ENCODE results near the gene TSC1. TPM values are rescaled to one million over a fixed set of nuclear protein-coding genes. Genes with fewer than 3 reads are reported as not detected.

The TSC1 gene
- total RNA-seq, 1 donor from 2014 or later: 50.9 TPM

DNA sequence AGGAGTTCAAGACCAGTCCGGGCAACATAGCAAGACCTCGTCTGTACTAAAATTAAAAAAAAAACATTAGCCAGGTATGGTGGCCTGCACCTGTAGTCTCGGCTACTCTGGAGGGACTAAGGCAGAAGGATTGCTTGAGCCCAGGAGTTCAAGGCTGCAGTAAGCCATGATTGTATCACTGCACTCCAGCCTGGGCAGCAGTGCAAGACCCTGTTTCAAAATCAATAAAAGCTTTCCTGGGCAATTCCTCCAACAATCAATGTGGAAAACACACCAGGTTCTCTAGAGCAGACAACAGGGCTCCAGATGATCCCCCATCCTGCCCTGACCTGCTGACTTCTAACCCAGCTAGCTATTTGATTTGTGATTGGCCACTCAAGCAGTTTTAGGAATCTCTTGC lies 67.6 kb downstream of the TSC1 start:
- H3K27me3 Mint-ChIP-seq (ENCODE audit: low read depth): peaks cover 5% of the 10 kb centered on the region
- TF ChIP-seq, protein P1, sequence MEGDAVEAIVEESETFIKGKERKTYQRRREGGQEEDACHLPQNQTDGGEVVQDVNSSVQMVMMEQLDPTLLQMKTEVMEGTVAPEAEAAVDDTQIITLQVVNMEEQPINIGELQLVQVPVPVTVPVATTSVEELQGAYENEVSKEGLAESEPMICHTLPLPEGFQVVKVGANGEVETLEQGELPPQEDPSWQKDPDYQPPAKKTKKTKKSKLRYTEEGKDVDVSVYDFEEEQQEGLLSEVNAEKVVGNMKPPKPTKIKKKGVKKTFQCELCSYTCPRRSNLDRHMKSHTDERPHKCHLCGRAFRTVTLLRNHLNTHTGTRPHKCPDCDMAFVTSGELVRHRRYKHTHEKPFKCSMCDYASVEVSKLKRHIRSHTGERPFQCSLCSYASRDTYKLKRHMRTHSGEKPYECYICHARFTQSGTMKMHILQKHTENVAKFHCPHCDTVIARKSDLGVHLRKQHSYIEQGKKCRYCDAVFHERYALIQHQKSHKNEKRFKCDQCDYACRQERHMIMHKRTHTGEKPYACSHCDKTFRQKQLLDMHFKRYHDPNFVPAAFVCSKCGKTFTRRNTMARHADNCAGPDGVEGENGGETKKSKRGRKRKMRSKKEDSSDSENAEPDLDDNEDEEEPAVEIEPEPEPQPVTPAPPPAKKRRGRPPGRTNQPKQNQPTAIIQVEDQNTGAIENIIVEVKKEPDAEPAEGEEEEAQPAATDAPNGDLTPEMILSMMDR (conservative IDR thresholded peaks at IDR 0.05): no peak

DNA sequence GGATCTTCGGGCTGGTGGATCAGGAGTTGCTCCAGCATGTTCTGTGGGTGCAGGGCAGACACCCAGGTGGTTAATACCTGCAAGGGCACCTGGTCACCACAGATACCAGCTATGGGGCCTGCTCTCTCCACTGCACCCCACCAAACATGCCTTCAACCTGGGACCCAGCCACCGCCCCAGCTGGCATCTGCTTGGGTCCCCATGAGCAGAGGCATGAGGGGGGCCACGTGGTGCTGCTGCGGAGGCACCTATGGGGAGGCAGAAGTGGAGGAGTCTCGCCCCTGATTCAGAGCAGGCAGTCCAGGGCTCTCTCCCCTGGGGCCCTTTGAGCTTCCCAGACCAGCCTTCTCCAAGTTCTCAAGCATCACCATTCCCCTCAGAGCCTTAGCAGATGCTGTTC lies 69.3 kb downstream of the TSC1 start:
- Mint-ChIP-seq H3K27ac (ENCODE audit: unreplicated experiment) (no peak overlapping the region), H3K4me1 (peaks cover 5% of the 10 kb centered on the region), H3K9me3 (no peaks in the 10 kb centered on the region), H3K4me3 (peak overlapping the region; percentile 80), H3K36me3 (ENCODE audit: low read depth) (no peaks in the 10 kb centered on the region), H3K27me3 (ENCODE audit: low read depth) (peaks cover 9% of the 10 kb centered on the region)
- no peak for DNase-seq (ENCODE audit: low read depth, low spot score)
- TF ChIP-seq, protein P1 (conservative IDR thresholded peaks at IDR 0.05): no peak

More for the DNA sequence above, 67.6 kb downstream of the TSC1 start:
- no peak for DNase-seq (ENCODE audit: low read depth, low spot score)
- Mint-ChIP-seq H3K27ac (ENCODE audit: unreplicated experiment) (no peak overlapping the region), H3K4me1 (peaks cover 5% of the 10 kb centered on the region), H3K4me3 (peak overlapping the region; percentile 80), H3K9me3 (no peaks in the 10 kb centered on the region), H3K36me3 (ENCODE audit: low read depth) (no peaks in the 10 kb centered on the region)

DNA sequence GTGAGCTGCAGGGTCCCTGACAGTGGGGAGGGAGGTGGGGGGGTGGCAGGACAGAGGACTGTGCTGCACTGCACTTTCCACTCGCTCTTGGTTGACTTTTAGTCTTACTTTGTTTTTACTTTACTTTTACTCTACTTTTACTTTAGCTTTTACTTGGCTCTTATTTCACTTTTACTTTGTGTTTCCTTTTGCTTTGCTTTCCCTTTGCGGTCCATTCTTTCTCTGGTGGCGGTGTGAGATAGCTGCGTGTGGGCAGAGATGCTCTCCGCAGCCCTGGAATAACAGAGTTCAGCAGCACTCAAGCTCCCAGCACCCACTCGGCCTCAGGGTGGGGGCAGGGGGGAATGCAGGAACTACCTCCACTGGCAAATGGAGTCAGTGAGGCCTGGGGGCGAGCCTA lies 71.0 kb downstream of the TSC1 start:
- TF ChIP-seq, protein P1 (conservative IDR thresholded peaks at IDR 0.05): no peak
- H3K27ac Mint-ChIP-seq (ENCODE audit: unreplicated experiment): no peak overlapping the region
- no peaks in the 10 kb centered on the region for H3K36me3 Mint-ChIP-seq (ENCODE audit: low read depth)
- no peaks in the 10 kb centered on the region for H3K9me3 Mint-ChIP-seq
- no peaks in the 10 kb centered on the region for H3K4me1 Mint-ChIP-seq
- H3K4me3 Mint-ChIP-seq: no peak overlapping the region
- no peak for DNase-seq (ENCODE audit: low read depth, low spot score)
- peaks cover 9% of the 10 kb centered on the region for H3K27me3 Mint-ChIP-seq (ENCODE audit: low read depth)

DNA sequence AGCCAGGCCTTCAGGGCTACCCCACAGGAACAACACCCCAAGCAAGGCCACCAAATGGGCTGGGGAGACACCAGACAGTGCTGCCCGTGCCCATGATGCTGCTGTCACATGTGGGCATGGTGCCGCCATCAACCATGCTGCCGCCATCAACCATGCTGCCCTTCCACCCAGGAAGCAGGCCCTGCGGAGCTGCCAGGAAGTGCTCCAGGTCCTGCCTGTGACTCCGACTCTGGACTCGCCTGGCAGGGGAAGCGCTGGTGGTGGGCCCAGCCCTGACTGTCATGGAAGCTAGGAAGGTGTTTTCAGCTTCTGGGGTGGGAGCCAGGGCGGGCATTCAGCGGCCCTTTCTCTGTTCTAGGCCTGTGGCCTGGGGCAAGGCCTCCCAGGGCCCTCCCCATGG lies 75.2 kb downstream of the TSC1 start:
- H3K4me3 Mint-ChIP-seq: peak overlapping the region; percentile 34
- no peaks in the 10 kb centered on the region for H3K9me3 Mint-ChIP-seq
- no peak overlapping the region for H3K27ac Mint-ChIP-seq (ENCODE audit: unreplicated experiment)
- TF ChIP-seq, protein P1 (conservative IDR thresholded peaks at IDR 0.05): no peak
- no peaks in the 10 kb centered on the region for H3K36me3 Mint-ChIP-seq (ENCODE audit: low read depth)
- H3K27me3 Mint-ChIP-seq (ENCODE audit: low read depth): peaks cover 4% of the 10 kb centered on the region
- H3K4me1 Mint-ChIP-seq: no peaks in the 10 kb centered on the region
- DNase-seq (ENCODE audit: low read depth, low spot score): no peak

DNA sequence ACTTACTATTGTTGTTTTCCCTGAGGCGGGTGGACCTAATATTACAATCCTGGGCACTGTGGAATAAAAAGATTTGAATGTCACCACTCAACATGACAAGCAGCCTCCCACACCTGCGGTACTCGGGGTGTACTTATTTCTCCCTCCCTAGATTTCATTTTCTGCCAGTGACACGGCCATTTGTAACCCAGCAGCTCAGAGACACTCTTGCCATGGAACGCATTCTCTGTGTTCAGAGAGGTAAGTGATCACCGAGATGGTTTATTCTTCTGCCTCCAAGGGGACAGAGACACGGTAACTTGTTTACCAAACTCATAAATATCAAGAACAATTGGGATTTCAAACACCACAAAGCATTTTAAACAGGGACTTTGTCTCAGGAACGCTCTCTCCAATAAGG lies 77.5 kb downstream of the TSC1 start:
- H3K36me3 Mint-ChIP-seq (ENCODE audit: low read depth): no peaks in the 10 kb centered on the region
- H3K4me1 Mint-ChIP-seq: peaks cover 4% of the 10 kb centered on the region
- H3K9me3 Mint-ChIP-seq: no peaks in the 10 kb centered on the region
- H3K4me3 Mint-ChIP-seq: no peak overlapping the region
- peak overlapping the region; percentile 7 for H3K27ac Mint-ChIP-seq (ENCODE audit: unreplicated experiment)
- DNase-seq (ENCODE audit: low read depth, low spot score): no peak
- peaks cover 4% of the 10 kb centered on the region for H3K27me3 Mint-ChIP-seq (ENCODE audit: low read depth)
- TF ChIP-seq, protein P1 (conservative IDR thresholded peaks at IDR 0.05): no peak

DNA sequence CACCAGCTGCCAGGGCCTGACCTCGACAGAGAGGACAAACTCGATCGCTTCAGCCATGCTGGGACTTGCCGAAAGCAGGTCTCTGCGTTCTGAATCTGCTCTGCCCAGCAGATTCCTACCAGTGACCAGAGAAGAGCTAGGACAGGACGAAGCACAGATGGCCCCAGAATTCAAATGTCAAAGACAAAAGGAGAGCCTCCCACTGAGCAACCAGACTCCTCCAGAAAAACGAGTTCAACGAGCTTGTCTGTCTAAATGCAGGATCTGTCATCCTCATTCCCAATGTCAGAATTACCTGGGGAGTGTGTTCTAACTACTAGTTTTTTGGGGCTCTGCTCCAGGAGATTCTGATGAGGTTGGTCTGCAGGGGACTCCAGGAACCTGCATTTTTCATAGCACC lies 79.7 kb downstream of the TSC1 start:
- Mint-ChIP-seq H3K36me3 (ENCODE audit: low read depth) (no peaks in the 10 kb centered on the region), H3K4me1 (peaks cover 4% of the 10 kb centered on the region), H3K27me3 (ENCODE audit: low read depth) (no peaks in the 10 kb centered on the region), H3K4me3 (no peak overlapping the region), H3K27ac (ENCODE audit: unreplicated experiment) (no peak overlapping the region), H3K9me3 (no peaks in the 10 kb centered on the region)
- DNase-seq (ENCODE audit: low read depth, low spot score): no peak
- TF ChIP-seq, protein P1 (conservative IDR thresholded peaks at IDR 0.05): no peak

Data from neural crest cell (in vitro differentiated cells).